Measurements from ENCODE around the gene AFF3.

The AFF3 gene

GRCh38 chr2:99812426-99812825 is 330.0 kb downstream of the AFF3 start:
- no peak for TF ChIP-seq CTCF (IDR thresholded peaks at IDR 0.05; ENCODE audit: insufficient read depth, low read depth, low read length, missing control alignments)
- no peak for DNase-seq (ENCODE audit: low read depth)
- no peak overlapping the region for H3K4me3 ChIP-seq (ENCODE audit: low read depth, low read length)

GRCh38 chr2:99811544-99811943 is 330.8 kb downstream of the AFF3 start:
- no peak for TF ChIP-seq CTCF (IDR thresholded peaks at IDR 0.05; ENCODE audit: insufficient read depth, low read depth, low read length, missing control alignments)
- no peak for DNase-seq (ENCODE audit: low read depth)
- no peak overlapping the region for H3K4me3 ChIP-seq (ENCODE audit: low read depth, low read length)

- no peak for DNase-seq (ENCODE audit: low read depth)
- TF ChIP-seq CTCF (IDR thresholded peaks at IDR 0.05; ENCODE audit: insufficient read depth, low read depth, low read length, missing control alignments): no peak
- H3K4me3 ChIP-seq (ENCODE audit: low read depth, low read length): no peak overlapping the region
These were observed 332.2 kb downstream of the AFF3 start for GRCh38 chr2:99810225-99810624.

- TF ChIP-seq CTCF (IDR thresholded peaks at IDR 0.05; ENCODE audit: insufficient read depth, low read depth, low read length, missing control alignments): no peak
- no peak for DNase-seq (ENCODE audit: low read depth)
These were observed 333.0 kb downstream of the AFF3 start for GRCh38 chr2:99809259-99809900.

GRCh38 chr2:99808361-99809200 is 333.8 kb downstream of the AFF3 start:
- no peak overlapping the region for H3K4me3 ChIP-seq (ENCODE audit: low read depth, low read length)
- no peak for TF ChIP-seq CTCF (IDR thresholded peaks at IDR 0.05; ENCODE audit: insufficient read depth, low read depth, low read length, missing control alignments)
- no peak for DNase-seq (ENCODE audit: low read depth)

More at GRCh38 chr2:99809259-99809900, 333.0 kb downstream of the AFF3 start:
- H3K4me3 ChIP-seq (ENCODE audit: low read depth, low read length): no peak overlapping the region

- TF ChIP-seq CTCF (IDR thresholded peaks at IDR 0.05; ENCODE audit: insufficient read depth, low read depth, low read length, missing control alignments): no peak
- no peak for DNase-seq (ENCODE audit: low read depth)
- no peak overlapping the region for H3K4me3 ChIP-seq (ENCODE audit: low read depth, low read length)
These were observed 335.6 kb downstream of the AFF3 start for GRCh38 chr2:99806758-99807157.

All from GM12865 (cell line).